K562 (cell line): ENCODE data around the gene MMP27.

Source experiments
- RBM17 ChIP-seq: fragments of 200-400 bp; formaldehyde crosslinking; IDR thresholded peaks from 2 replicates; pipeline ENCODE4 v1.6.1; 2017; ENCODE audit warnings: low read depth, mild to moderate bottlenecking, low read length, borderline replicate concordance
- TF ChIP-seq, protein P1 (sequence below), 2 experiments: IDR thresholded peaks; 2 replicates each; pipeline ENCODE4 v1.6.1; 2012; ENCODE audit warnings: improper control_type of control experiment in 2 of 2, low read depth in 2 of 2, low read length in 2 of 2, borderline replicate concordance in 1 of 2
- TF ChIP-seq, protein P2 (sequence below), 2 experiments: fragments of 450-650 bp; conservative IDR thresholded peaks; 2 replicates each; pipeline ENCODE4 v1.6.1; 2017; ENCODE audit warnings: mild to moderate bottlenecking in 2 of 2, moderate library complexity in 2 of 2
- TF ChIP-seq, protein P3 (sequence below), 3 experiments: fragments of 200-800 bp in 1 of 3; sonication (Bioruptor generic) in 1 of 3; sonication (generic) in 1 of 3; formaldehyde crosslinking in 1 of 3; IDR thresholded peaks; 2 replicates each; pipeline versions ENCODE4 v1.6.1 to v1.8.0; 2016 to 2022; ENCODE audit warnings: mild to moderate bottlenecking in 2 of 3, missing compliant biosample characterization in 2 of 3, missing genetic modification characterization in 2 of 3, missing genetic modification reagents in 1 of 3

DNA sequence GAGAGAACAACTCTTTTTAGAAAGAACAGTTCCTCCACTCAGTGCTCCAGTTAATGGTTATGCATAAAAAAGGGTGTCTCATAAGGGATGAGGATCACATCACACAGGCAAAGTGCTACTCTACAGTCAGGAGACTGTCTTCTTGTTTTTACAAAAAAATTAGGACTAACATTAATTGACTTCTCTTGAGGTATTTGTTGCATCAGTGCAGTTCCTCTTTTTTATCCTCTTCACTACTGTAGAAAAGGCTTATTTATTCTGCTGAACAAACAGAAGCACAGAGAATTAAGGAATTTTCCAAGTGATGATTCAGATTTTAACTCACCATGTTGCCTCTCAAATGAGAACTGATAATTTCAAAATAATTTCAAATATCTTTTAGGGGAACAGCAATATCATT is 17.3 kb upstream of the MMP27 start:
- TF ChIP-seq, protein P1, sequence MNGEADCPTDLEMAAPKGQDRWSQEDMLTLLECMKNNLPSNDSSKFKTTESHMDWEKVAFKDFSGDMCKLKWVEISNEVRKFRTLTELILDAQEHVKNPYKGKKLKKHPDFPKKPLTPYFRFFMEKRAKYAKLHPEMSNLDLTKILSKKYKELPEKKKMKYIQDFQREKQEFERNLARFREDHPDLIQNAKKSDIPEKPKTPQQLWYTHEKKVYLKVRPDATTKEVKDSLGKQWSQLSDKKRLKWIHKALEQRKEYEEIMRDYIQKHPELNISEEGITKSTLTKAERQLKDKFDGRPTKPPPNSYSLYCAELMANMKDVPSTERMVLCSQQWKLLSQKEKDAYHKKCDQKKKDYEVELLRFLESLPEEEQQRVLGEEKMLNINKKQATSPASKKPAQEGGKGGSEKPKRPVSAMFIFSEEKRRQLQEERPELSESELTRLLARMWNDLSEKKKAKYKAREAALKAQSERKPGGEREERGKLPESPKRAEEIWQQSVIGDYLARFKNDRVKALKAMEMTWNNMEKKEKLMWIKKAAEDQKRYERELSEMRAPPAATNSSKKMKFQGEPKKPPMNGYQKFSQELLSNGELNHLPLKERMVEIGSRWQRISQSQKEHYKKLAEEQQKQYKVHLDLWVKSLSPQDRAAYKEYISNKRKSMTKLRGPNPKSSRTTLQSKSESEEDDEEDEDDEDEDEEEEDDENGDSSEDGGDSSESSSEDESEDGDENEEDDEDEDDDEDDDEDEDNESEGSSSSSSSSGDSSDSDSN (IDR thresholded peaks at IDR 0.05; ENCODE audit: borderline replicate concordance in 1 of 2, low read depth in 2 of 2, low read length in 2 of 2), result no peak
- no peak for TF ChIP-seq RBM17
- TF ChIP-seq, protein P2, sequence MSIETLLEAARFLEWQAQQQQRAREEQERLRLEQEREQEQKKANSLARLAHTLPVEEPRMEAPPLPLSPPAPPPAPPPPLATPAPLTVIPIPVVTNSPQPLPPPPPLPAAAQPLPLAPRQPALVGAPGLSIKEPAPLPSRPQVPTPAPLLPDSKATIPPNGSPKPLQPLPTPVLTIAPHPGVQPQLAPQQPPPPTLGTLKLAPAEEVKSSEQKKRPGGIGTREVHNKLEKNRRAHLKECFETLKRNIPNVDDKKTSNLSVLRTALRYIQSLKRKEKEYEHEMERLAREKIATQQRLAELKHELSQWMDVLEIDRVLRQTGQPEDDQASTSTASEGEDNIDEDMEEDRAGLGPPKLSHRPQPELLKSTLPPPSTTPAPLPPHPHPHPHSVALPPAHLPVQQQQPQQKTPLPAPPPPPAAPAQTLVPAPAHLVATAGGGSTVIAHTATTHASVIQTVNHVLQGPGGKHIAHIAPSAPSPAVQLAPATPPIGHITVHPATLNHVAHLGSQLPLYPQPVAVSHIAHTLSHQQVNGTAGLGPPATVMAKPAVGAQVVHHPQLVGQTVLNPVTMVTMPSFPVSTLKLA (conservative IDR thresholded peaks at IDR 0.05), result no peak
- TF ChIP-seq, protein P3, sequence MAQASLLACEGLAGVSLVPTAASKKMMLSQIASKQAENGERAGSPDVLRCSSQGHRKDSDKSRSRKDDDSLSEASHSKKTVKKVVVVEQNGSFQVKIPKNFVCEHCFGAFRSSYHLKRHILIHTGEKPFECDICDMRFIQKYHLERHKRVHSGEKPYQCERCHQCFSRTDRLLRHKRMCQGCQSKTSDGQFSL (CRISPR knock-in tag; IDR thresholded peaks at IDR 0.05), result no peak
- TF ChIP-seq, protein P3 (tag; IDR thresholded peaks at IDR 0.05), result no peak
